ENCODE measurements around the gene CBLC.
A peak's percentile ranks its signal among the peaks of the same experiment; 100 is the strongest.

The CBLC gene

DNA sequence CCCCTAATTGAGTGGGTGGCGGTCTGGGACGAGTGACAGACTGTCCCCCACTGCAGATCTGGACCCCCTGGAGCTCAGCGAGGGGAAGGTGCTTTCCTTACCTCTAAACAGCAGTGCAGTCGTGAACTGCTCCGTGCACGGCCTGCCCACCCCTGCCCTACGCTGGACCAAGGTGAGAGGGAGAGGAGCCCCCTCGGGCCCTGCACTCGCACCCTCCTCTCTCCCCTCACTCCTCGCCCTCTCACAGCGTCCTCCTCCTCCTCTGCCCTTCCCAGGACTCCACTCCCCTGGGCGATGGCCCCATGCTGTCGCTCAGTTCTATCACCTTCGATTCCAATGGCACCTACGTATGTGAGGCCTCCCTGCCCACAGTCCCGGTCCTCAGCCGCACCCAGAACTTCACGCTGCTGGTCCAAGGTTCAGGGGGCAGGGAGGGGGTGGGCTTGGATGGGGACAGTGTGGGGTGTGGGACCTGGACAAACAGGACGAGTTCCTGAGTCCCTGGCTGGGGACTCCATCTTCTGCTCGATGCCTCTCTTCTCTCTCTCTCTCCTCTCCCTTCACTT is 40.9 kb downstream of the CBLC start:
- H3K4me3 ChIP-seq (ENCODE audit: control insufficient read depth, low read depth, low read length), result no peak overlapping the region
- TF ChIP-seq, protein P1, sequence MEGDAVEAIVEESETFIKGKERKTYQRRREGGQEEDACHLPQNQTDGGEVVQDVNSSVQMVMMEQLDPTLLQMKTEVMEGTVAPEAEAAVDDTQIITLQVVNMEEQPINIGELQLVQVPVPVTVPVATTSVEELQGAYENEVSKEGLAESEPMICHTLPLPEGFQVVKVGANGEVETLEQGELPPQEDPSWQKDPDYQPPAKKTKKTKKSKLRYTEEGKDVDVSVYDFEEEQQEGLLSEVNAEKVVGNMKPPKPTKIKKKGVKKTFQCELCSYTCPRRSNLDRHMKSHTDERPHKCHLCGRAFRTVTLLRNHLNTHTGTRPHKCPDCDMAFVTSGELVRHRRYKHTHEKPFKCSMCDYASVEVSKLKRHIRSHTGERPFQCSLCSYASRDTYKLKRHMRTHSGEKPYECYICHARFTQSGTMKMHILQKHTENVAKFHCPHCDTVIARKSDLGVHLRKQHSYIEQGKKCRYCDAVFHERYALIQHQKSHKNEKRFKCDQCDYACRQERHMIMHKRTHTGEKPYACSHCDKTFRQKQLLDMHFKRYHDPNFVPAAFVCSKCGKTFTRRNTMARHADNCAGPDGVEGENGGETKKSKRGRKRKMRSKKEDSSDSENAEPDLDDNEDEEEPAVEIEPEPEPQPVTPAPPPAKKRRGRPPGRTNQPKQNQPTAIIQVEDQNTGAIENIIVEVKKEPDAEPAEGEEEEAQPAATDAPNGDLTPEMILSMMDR (conservative IDR thresholded peaks at IDR 0.05; ENCODE audit: control insufficient read depth, insufficient read depth, low read depth, low read length), result no peak
- DNase-seq (ENCODE audit: low read depth), result no peak

DNA sequence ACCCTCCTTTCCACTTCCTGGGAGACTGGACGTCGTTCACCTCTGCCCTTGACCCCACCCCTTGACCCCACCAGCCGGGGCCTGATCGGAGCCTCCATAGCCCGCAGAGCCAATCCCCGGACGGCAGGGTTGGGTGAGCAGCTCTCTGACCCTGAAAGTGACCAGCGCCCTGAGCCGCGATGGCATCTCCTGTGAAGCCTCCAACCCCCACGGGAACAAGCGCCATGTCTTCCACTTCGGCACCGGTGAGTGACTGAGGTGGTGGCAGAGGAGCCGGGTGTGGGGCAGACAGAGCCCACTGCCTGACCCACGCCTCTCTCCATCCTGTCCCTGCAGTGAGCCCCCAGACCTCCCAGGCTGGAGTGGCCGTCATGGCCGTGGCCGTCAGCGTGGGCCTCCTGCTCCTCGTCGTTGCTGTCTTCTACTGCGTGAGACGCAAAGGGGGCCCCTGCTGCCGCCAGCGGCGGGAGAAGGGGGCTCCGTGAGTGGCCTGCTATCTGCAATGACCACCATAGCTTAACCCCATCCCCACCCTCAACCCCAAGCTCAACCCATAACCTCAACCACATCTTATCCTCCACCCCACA is 41.6 kb downstream of the CBLC start:
- DNase-seq (ENCODE audit: low read depth), result no peak
- H3K4me3 ChIP-seq (ENCODE audit: control insufficient read depth, low read depth, low read length), result no peak overlapping the region
- TF ChIP-seq, protein P1 (conservative IDR thresholded peaks at IDR 0.05; ENCODE audit: control insufficient read depth, insufficient read depth, low read depth, low read length), result no peak

DNA sequence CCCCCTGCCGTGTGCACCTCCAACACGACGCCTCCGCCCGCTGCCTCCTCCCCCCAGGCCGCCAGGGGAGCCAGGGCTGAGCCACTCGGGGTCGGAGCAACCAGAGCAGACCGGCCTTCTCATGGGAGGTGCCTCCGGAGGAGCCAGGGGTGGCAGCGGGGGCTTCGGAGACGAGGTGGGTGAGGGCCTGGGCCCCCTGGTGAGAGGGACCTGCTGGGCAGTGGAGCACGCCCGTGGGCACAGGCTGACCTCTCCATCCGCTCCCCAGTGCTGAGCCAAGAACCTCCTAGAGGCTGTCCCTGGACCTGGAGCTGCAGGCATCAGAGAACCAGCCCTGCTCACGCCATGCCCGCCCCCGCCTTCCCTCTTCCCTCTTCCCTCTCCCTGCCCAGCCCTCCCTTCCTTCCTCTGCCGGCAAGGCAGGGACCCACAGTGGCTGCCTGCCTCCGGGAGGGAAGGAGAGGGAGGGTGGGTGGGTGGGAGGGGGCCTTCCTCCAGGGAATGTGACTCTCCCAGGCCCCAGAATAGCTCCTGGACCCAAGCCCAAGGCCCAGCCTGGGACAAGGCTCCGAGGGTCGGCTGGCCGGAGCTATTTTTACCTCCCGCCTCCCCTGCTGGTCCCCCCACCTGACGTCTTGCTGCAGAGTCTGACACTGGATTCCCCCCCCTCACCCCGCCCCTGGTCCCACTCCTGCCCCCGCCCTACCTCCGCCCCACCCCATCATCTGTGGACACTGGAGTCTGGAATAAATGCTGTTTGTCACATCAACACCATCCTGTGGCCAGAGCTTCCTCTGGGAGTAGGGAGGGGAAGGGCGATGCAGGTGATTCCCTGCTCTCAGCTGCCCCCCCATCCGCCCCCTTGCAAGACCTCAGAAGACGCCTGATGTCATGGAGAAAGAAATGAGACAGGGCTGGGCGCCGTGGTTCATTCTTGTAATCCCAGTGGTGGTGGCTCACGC is 43.2 kb downstream of the CBLC start:
- TF ChIP-seq, protein P1 (conservative IDR thresholded peaks at IDR 0.05; ENCODE audit: control insufficient read depth, insufficient read depth, low read depth, low read length), result no peak
- H3K4me3 ChIP-seq (ENCODE audit: control insufficient read depth, low read depth, low read length), result no peak overlapping the region
- peak; percentile 32 for DNase-seq (ENCODE audit: low read depth)

DNA sequence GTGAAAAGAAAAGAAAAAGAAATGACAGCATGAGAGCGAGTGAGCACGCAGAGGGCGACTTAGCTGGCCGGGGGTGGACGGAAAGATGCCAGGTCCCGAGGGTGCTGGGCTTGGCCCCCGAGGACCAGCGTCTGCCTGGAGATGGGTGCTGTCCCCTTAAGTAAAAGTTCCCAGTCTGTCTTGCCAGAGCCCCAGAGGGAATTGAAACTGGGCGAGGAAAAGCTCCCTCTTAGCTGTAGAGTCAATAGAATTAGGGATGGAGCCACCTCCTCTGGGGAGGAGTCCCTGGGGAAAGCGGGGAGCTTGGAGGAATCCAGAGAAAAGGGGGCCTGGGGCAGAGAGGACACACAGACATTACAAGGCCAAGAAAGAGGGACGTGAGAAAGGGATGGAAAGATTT is 44.5 kb downstream of the CBLC start:
- H3K4me3 ChIP-seq (ENCODE audit: control insufficient read depth, low read depth, low read length), result no peak overlapping the region
- DNase-seq (ENCODE audit: low read depth), result no peak
- TF ChIP-seq, protein P1 (conservative IDR thresholded peaks at IDR 0.05; ENCODE audit: control insufficient read depth, insufficient read depth, low read depth, low read length), result no peak

DNA sequence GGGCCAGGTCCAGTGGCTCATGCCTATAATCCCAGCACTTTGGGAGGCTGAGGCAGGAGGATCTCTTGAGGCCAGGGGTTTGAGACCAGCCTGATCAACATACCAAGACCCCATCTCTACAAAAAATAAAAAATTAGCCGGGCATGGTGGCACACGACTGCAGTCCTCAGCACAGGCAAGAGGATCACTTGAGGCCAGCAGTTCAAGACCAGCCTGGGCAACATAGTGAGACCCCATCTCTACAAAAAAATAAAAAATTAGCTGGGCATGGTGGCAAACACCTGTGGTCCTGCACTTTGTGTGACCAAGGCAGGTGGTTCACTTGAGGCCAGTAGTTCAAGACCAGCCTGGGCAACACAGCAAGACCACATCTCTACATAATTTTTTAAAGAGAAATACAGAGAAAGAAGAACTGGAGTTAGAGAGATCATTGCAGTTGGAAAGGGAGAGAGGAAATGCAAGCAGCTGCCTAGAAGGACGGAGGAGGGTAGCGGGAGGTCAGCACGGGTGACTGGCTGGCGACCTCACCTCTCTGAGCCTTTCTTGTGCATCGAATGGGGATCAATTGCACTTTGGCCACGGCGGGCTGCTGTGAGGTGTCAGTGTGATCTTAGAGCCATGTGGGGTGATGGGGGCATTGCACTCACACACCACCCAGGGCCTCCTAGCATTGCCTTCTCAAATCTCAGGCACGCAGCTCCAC is 45.1 kb downstream of the CBLC start:
- no peak for DNase-seq (ENCODE audit: low read depth)
- TF ChIP-seq, protein P1 (conservative IDR thresholded peaks at IDR 0.05; ENCODE audit: control insufficient read depth, insufficient read depth, low read depth, low read length), result no peak
- no peak overlapping the region for H3K4me3 ChIP-seq (ENCODE audit: control insufficient read depth, low read depth, low read length)

DNA sequence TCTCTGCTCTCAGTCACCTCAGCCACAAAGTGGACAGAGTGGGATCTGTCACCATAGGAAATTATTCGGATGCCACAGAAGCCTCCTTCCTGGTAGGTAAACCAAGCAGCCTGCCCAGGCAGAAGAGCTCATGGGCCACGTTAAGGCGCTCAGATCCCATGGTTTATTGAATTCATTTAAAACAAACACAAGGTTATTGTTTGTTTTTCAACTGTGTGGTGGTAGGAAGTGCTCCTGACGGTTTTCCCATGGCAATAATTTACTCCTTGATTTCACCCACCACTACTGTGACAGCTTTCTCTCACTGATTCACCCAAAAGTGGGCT is 45.6 kb downstream of the CBLC start:
- TF ChIP-seq, protein P1 (conservative IDR thresholded peaks at IDR 0.05; ENCODE audit: control insufficient read depth, insufficient read depth, low read depth, low read length), result no peak
- no peak overlapping the region for H3K4me3 ChIP-seq (ENCODE audit: control insufficient read depth, low read depth, low read length)
- no peak for DNase-seq (ENCODE audit: low read depth)

Data from fibroblast of mammary gland (primary cell).